AG04450 (cell line): ENCODE data around the gene TPI1. TPM values are rescaled to one million over a fixed set of nuclear protein-coding genes. Genes with fewer than 3 reads are reported as not detected.

Experiments
- CTCF ChIA-PET: fragments of 300-600, 350-600 bp; formaldehyde crosslinking; extraction: SDS; loops from one replicate; lab custom pipeline; 2022; ENCODE audit warnings: antibody characterized with exemption, inconsistent platforms; lab: Charles Lee
- POLR2A ChIA-PET: fragments of 350-600 bp; formaldehyde crosslinking; extraction: SDS; loops from one replicate; lab custom pipeline; 2021; ENCODE audit warnings: antibody characterized with exemption, inconsistent platforms; lab: Yijun Ruan, JAX
- DNase-seq: peaks from one replicate; pipeline ENCODE4 v3.0.0-alpha.2; 2011; ENCODE audit warnings: low read depth, low spot score
- H3K27ac ChIP-seq: one replicate; pipeline ENCODE4 v1.5.1; 2012; ENCODE audit warnings: low read depth, low read length, control low read depth
- H3K27me3 ChIP-seq: one replicate; pipeline ENCODE4 v1.6.0; 2012; ENCODE audit warnings: low read length; ENCODE audit not compliant: control insufficient read depth, insufficient read depth
- H3K4me3 ChIP-seq: 2 replicates; pipeline ENCODE4 v1.5.1; 2011; ENCODE audit warnings: mild to moderate bottlenecking, low read depth, low read length, control low read depth
- H3K9me3 ChIP-seq: 2 replicates; pipeline ENCODE4 v1.5.1; 2012; ENCODE audit warnings: low read length; ENCODE audit not compliant: control insufficient read depth, insufficient read depth
- polyA plus RNA-seq: library from polyadenylated mRNA; depleted of rRNA; stranded (reverse); fragments of >200 nt; gene quantifications from 2 replicates; pipeline ENCODE4 v1.2.3, GENCODE V29; 2011
- TF ChIP-seq, protein P1 (sequence below): IDR thresholded peaks from 2 replicates; pipeline ENCODE4 v1.5.1; 2011; ENCODE audit warnings: low read depth, low read length, control low read depth, inconsistent platforms

The TPI1 gene
- polyA plus RNA-seq, 1 experiment = 1,246 TPM

DNA sequence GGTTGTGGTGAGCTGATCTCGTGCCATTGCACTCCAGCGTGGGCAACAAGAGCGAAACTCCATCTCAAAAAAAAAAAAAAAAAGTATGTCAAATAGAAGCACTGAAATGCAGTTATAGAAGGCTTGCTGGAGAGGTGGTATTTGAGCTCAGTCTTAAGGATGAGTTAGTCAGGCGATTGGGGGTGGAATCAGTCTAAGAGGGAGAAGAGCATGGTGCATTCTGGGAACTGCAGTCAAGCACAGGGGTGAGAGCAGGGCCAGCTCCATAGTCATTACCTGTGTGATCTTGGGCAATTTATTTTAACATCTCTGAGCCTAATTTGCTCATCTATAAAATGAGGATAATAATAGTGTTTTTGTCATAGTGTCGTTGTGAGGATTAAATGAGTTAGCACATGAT, 32.5 kb upstream of the TPI1 start:
- ChIA-PET CTCF (interaction anchor here (0.8 to 3.0 kb wide), 12 partner anchors 7 to 265 kb away, joined by 3 to 27 read pairs (median 4); partner anchors contain the start of genes CDCA3, MLF2, PTMS and USP5), POLR2A (interaction anchor here (0.7 kb wide), 1 partner anchor 9 kb away, joined by 4 read pairs; no protein-coding TSS in a partner anchor)
- no peak overlapping the region for H3K4me3 ChIP-seq
- no peaks in the 10 kb centered on the region for H3K27me3 ChIP-seq
- TF ChIP-seq, protein P1, sequence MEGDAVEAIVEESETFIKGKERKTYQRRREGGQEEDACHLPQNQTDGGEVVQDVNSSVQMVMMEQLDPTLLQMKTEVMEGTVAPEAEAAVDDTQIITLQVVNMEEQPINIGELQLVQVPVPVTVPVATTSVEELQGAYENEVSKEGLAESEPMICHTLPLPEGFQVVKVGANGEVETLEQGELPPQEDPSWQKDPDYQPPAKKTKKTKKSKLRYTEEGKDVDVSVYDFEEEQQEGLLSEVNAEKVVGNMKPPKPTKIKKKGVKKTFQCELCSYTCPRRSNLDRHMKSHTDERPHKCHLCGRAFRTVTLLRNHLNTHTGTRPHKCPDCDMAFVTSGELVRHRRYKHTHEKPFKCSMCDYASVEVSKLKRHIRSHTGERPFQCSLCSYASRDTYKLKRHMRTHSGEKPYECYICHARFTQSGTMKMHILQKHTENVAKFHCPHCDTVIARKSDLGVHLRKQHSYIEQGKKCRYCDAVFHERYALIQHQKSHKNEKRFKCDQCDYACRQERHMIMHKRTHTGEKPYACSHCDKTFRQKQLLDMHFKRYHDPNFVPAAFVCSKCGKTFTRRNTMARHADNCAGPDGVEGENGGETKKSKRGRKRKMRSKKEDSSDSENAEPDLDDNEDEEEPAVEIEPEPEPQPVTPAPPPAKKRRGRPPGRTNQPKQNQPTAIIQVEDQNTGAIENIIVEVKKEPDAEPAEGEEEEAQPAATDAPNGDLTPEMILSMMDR = no peak
- no peak overlapping the region for H3K27ac ChIP-seq
- no peaks in the 10 kb centered on the region; the same call in 1 of the 2 replicates for H3K9me3 ChIP-seq
- no peak for DNase-seq

DNA sequence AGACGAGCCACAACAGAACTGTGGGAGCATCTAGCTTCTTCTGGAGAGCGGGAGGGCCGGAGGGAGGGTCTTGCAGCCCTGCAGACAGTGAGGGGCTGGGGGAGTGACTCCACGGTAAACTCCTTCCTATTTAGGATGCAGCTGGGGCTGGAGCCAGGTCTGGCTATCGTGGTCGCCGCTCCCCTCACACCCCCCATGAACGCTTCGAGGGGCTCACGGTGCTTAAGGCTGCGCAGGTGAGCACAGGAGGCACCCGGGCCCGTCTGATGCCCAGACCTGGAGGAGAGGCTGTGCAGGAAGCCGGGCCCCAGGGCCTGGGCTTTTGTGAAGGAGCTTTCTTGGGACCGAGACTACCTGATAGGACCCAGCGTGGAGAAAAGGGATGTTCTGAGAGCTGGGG, 30.5 kb upstream of the TPI1 start:
- Histone ChIP-seq H3K9me3 (no peaks in the 10 kb centered on the region; the same call in 1 of the 2 replicates), H3K27me3 (no peaks in the 10 kb centered on the region), H3K27ac (no peak overlapping the region), H3K4me3 (no peak overlapping the region)
- POLR2A ChIA-PET = no interaction called here
- TF ChIP-seq, protein P1 = no peak
- CTCF ChIA-PET = interaction anchor here (1.4 to 2.9 kb wide), 2 partner anchors 12 to 84 kb away, joined by 6 to 25 read pairs; partner anchors contain the start of gene MLF2
- DNase-seq = no peak

DNA sequence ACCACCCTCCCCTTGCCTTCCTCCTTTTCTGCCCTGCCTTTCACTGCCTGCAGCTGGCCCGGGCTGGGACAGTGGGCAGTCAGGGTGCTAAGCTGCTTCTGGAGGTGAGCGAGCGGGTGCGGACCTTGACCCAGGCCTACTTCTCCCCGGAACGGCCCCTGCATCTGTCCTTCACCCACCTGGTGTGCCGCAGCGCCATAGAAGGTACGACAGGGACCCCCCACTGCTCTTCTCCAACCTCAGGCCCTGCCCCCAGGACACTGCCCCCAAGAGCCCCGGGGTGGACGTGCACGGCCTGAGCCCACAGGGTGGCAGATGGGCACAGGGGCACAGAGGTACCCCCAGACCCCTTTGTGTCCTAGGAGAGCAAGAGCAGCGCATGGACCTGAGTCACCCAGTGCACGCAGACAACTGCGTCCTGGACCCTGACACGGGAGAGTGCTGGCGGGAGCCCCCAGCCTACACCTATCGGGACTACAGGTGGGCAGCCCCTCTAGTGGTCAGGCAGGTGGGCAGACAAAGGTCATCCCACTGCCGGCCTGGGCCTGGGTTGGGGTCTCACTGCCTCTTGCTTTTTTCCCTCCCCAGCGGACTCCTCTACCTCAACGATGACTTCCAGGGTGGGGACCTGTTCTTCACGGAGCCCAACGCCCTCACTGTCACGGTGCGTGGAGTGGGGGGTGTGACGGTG, 29.8 kb upstream of the TPI1 start:
- TF ChIP-seq, protein P1 = no peak
- Histone ChIP-seq H3K27me3 (no peaks in the 10 kb centered on the region), H3K27ac (no peak overlapping the region), H3K4me3 (no peak overlapping the region), H3K9me3 (no peaks in the 10 kb centered on the region; the same call in 1 of the 2 replicates)
- POLR2A ChIA-PET = no interaction called here
- CTCF ChIA-PET = interaction anchor here (1.4 kb wide), 1 partner anchor 11 kb away, joined by 6 read pairs; no protein-coding TSS in a partner anchor
- no peak for DNase-seq

DNA sequence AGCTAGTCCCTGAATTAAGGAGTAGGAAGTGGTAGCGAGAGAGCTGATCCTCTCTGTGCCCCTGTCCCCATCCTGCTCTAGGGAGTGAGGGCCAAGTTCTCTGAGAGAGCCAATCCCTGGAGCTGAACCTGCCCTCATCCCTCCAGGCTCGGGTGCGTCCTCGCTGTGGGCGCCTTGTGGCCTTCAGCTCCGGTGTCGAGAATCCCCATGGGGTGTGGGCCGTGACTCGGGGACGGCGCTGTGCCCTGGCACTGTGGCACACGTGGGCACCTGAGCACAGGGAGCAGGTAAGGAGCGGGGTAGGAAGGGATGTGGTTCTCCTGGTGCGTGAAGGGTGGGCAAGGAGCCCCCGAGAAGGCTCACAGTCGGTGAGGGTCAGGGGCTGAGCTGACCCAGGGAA, 28.5 kb upstream of the TPI1 start:
- no peak overlapping the region for H3K27ac ChIP-seq
- H3K4me3 ChIP-seq = no peak overlapping the region
- ChIA-PET POLR2A (interaction anchor here (0.9 to 2.5 kb wide), 2 partner anchors 11 to 12 kb away, joined by 3 to 6 read pairs; partner anchors contain the start of genes CDCA3 and USP5), CTCF (interaction anchor here (1.0 to 1.6 kb wide), 2 partner anchors 85 to 226 kb away, joined by 3 to 5 read pairs; no protein-coding TSS in a partner anchor)
- TF ChIP-seq, protein P1 = no peak
- H3K9me3 ChIP-seq = no peaks in the 10 kb centered on the region; the same call in 1 of the 2 replicates
- H3K27me3 ChIP-seq = no peaks in the 10 kb centered on the region
- DNase-seq = no peak
